ENCODE data around the gene SORBS2.

Gene SORBS2

GRCh38 chr4:185626798-185627197 is 185.2 kb downstream of the SORBS2 start:
- DNase-seq: no peak

- no peak for DNase-seq
These were observed 186.5 kb downstream of the SORBS2 start for GRCh38 chr4:185625503-185625902.

GRCh38 chr4:185624259-185624589 is 187.8 kb downstream of the SORBS2 start:
- no peak for DNase-seq

GRCh38 chr4:185623444-185624258 is 188.3 kb downstream of the SORBS2 start:
- no peak for DNase-seq

GRCh38 chr4:185608185-185608584 is 203.8 kb downstream of the SORBS2 start:
- DNase-seq: no peak

GRCh38 chr4:185602397-185602796 is 209.6 kb downstream of the SORBS2 start:
- DNase-seq: no peak

GRCh38 chr4:185600801-185601434 is 211.1 kb downstream of the SORBS2 start:
- no peak for DNase-seq

- no peak for DNase-seq
These were observed 212.3 kb downstream of the SORBS2 start for GRCh38 chr4:185599553-185600243.

GRCh38 chr4:185598846-185599552 is 213.0 kb downstream of the SORBS2 start:
- no peak for DNase-seq

GRCh38 chr4:185597532-185598188 is 214.3 kb downstream of the SORBS2 start:
- DNase-seq: peak; percentile 51

GRCh38 chr4:185592845-185593488 is 219.0 kb downstream of the SORBS2 start:
- DNase-seq: no peak

- no peak for DNase-seq
These were observed 219.6 kb downstream of the SORBS2 start for GRCh38 chr4:185592438-185592837.

- DNase-seq: no peak
These were observed 220.3 kb downstream of the SORBS2 start for GRCh38 chr4:185591679-185592141.

GRCh38 chr4:185590982-185591381 is 221.0 kb downstream of the SORBS2 start:
- no peak for DNase-seq

- DNase-seq: no peak
These were observed 222.7 kb downstream of the SORBS2 start for GRCh38 chr4:185589067-185589836.

GRCh38 chr4:185587427-185588161 is 224.4 kb downstream of the SORBS2 start:
- peak; percentile 48 for DNase-seq

- no peak for DNase-seq
These were observed 225.0 kb downstream of the SORBS2 start for GRCh38 chr4:185587030-185587426.

- no peak for DNase-seq
These were observed 226.8 kb downstream of the SORBS2 start for GRCh38 chr4:185585211-185585610.

GRCh38 chr4:185583813-185584212 is 228.2 kb downstream of the SORBS2 start:
- DNase-seq: no peak

GRCh38 chr4:185582651-185583400 is 229.2 kb downstream of the SORBS2 start:
- no peak for DNase-seq

Data from effector CD4-positive, alpha-beta T cell (primary cell).